ENCODE data around the gene SLC25A30. TPM values are rescaled to one million over a fixed set of nuclear protein-coding genes. Genes with fewer than 3 reads are reported as not detected.

The SLC25A30 gene
- total and polyA plus RNA-seq, 2 of the 13 experiments (the other 11 are each of a cell fraction or from before 2014, with no cell fraction given): 19.6 to 22.5 TPM

DNA sequence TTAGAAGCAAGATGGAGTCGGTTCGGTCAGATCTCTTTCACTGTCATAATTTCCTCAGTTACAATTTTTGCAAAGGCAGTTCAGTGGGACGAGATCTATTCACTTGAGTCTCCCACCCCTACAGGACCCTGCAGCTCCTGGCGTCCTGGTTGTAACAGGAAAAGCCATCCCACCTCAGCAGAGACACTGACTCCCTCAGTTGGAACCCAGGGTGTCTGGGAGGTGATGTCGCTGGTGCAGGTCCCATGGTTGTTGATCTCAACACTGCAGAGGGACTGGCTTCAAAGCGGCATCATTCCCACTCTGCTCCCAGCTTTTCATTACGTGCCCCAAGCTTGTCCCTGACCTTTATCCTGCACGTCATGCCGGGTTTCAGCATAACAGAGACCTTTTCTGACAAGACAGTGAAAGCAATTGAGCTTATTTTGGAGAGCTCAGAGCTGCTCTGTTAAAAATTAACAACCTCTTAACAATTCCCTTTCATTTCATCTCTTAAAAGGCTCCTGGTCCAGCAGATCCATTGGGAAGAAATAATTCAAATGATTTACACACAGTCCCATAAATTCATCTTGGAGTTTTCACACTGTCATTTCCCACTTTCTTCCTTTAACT lies 29.0 kb upstream of the SLC25A30 start (continued):
- TF ChIP-seq, protein P1, sequence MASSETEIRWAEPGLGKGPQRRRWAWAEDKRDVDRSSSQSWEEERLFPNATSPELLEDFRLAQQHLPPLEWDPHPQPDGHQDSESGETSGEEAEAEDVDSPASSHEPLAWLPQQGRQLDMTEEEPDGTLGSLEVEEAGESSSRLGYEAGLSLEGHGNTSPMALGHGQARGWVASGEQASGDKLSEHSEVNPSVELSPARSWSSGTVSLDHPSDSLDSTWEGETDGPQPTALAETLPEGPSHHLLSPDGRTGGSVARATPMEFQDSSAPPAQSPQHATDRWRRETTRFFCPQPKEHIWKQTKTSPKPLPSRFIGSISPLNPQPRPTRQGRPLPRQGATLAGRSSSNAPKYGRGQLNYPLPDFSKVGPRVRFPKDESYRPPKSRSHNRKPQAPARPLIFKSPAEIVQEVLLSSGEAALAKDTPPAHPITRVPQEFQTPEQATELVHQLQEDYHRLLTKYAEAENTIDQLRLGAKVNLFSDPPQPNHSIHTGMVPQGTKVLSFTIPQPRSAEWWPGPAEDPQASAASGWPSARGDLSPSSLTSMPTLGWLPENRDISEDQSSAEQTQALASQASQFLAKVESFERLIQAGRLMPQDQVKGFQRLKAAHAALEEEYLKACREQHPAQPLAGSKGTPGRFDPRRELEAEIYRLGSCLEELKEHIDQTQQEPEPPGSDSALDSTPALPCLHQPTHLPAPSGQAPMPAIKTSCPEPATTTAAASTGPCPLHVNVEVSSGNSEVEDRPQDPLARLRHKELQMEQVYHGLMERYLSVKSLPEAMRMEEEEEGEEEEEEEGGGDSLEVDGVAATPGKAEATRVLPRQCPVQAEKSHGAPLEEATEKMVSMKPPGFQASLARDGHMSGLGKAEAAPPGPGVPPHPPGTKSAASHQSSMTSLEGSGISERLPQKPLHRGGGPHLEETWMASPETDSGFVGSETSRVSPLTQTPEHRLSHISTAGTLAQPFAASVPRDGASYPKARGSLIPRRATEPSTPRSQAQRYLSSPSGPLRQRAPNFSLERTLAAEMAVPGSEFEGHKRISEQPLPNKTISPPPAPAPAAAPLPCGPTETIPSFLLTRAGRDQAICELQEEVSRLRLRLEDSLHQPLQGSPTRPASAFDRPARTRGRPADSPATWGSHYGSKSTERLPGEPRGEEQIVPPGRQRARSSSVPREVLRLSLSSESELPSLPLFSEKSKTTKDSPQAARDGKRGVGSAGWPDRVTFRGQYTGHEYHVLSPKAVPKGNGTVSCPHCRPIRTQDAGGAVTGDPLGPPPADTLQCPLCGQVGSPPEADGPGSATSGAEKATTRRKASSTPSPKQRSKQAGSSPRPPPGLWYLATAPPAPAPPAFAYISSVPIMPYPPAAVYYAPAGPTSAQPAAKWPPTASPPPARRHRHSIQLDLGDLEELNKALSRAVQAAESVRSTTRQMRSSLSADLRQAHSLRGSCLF (CRISPR knock-in tag; IDR thresholded peaks at IDR 0.05; ENCODE audit: borderline replicate concordance): no peak
- TF ChIP-seq, protein P2, sequence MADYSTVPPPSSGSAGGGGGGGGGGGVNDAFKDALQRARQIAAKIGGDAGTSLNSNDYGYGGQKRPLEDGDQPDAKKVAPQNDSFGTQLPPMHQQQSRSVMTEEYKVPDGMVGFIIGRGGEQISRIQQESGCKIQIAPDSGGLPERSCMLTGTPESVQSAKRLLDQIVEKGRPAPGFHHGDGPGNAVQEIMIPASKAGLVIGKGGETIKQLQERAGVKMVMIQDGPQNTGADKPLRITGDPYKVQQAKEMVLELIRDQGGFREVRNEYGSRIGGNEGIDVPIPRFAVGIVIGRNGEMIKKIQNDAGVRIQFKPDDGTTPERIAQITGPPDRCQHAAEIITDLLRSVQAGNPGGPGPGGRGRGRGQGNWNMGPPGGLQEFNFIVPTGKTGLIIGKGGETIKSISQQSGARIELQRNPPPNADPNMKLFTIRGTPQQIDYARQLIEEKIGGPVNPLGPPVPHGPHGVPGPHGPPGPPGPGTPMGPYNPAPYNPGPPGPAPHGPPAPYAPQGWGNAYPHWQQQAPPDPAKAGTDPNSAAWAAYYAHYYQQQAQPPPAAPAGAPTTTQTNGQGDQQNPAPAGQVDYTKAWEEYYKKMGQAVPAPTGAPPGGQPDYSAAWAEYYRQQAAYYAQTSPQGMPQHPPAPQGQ (CRISPR knock-in tag; IDR thresholded peaks at IDR 0.05; ENCODE audit: borderline replicate concordance): no peak
- TF ChIP-seq HNRNPH1 (optimal IDR thresholded peaks at IDR 0.05; ENCODE audit: low read depth, low read length): no peak
- no peak for TF ChIP-seq NONO (IDR thresholded peaks at IDR 0.05)
- TF ChIP-seq NONO (CRISPR knock-in tag; conservative IDR thresholded peaks at IDR 0.05): peak; percentile 79
- peak; percentile 91 for TF ChIP-seq GATAD2A (CRISPR knock-in tag; IDR thresholded peaks at IDR 0.05)
- TF ChIP-seq NFIB (CRISPR knock-in tag; IDR thresholded peaks at IDR 0.05; ENCODE audit: borderline replicate concordance): no peak
- no peak for TF ChIP-seq SCMH1 (CRISPR knock-in tag; IDR thresholded peaks at IDR 0.05; ENCODE audit: borderline replicate concordance)
- peak; percentile 91 for TF ChIP-seq TEAD3 (CRISPR knock-in tag; optimal IDR thresholded peaks at IDR 0.05; ENCODE audit: borderline replicate concordance)
- TF ChIP-seq, protein P3, sequence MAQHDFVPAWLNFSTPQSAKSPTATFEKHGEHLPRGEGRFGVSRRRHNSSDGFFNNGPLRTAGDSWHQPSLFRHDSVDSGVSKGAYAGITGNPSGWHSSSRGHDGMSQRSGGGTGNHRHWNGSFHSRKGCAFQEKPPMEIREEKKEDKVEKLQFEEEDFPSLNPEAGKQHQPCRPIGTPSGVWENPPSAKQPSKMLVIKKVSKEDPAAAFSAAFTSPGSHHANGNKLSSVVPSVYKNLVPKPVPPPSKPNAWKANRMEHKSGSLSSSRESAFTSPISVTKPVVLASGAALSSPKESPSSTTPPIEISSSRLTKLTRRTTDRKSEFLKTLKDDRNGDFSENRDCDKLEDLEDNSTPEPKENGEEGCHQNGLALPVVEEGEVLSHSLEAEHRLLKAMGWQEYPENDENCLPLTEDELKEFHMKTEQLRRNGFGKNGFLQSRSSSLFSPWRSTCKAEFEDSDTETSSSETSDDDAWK (CRISPR knock-in tag; IDR thresholded peaks at IDR 0.05): no peak
- no peak for TF ChIP-seq ZNF619 (CRISPR knock-in tag; IDR thresholded peaks at IDR 0.05)
- TF ChIP-seq ARNT2 (CRISPR knock-in tag; IDR thresholded peaks at IDR 0.05; ENCODE audit: low read depth): no peak
- no peak for TF ChIP-seq ZNF230 (CRISPR knock-in tag; IDR thresholded peaks at IDR 0.05)
- TF ChIP-seq XRCC5 (optimal IDR thresholded peaks at IDR 0.05; ENCODE audit: low read length): peak; percentile 65
- TF ChIP-seq, protein P4, sequence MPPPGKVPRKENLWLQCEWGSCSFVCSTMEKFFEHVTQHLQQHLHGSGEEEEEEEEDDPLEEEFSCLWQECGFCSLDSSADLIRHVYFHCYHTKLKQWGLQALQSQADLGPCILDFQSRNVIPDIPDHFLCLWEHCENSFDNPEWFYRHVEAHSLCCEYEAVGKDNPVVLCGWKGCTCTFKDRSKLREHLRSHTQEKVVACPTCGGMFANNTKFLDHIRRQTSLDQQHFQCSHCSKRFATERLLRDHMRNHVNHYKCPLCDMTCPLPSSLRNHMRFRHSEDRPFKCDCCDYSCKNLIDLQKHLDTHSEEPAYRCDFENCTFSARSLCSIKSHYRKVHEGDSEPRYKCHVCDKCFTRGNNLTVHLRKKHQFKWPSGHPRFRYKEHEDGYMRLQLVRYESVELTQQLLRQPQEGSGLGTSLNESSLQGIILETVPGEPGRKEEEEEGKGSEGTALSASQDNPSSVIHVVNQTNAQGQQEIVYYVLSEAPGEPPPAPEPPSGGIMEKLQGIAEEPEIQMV (CRISPR knock-in tag; IDR thresholded peaks at IDR 0.05; ENCODE audit: low read depth): 0 out of 2 replicates have a peak, but pooled peaks have one; percentile 31
- TF ChIP-seq ZMYM3 (CRISPR knock-in tag; IDR thresholded peaks at IDR 0.05): peak; percentile 81
- TF ChIP-seq ZNF775 (CRISPR knock-in tag; IDR thresholded peaks at IDR 0.05; ENCODE audit: borderline replicate concordance): no peak
- TF ChIP-seq, protein P5, sequence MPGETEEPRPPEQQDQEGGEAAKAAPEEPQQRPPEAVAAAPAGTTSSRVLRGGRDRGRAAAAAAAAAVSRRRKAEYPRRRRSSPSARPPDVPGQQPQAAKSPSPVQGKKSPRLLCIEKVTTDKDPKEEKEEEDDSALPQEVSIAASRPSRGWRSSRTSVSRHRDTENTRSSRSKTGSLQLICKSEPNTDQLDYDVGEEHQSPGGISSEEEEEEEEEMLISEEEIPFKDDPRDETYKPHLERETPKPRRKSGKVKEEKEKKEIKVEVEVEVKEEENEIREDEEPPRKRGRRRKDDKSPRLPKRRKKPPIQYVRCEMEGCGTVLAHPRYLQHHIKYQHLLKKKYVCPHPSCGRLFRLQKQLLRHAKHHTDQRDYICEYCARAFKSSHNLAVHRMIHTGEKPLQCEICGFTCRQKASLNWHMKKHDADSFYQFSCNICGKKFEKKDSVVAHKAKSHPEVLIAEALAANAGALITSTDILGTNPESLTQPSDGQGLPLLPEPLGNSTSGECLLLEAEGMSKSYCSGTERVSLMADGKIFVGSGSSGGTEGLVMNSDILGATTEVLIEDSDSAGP (CRISPR knock-in tag; IDR thresholded peaks at IDR 0.05; ENCODE audit: borderline replicate concordance): peak; percentile 74
- TF ChIP-seq ATM (IDR thresholded peaks at IDR 0.05; ENCODE audit: borderline replicate concordance): no peak

Measured in HepG2 (cell line).